SK-N-SH (cell line): ENCODE results near the gene VWA3B.
"Not testable (repeated sequence)": the region's sequence is repeated elsewhere in the genome, so short reads cannot be mapped to it uniquely, and the experiment has no call there.

Source experiments
- CTCF ChIP-seq: fragments of 200-600 bp; sonication (generic); IDR thresholded peaks from 2 replicates; pipeline ENCODE4 v1.6.1; 2017; ENCODE audit warnings: antibody characterized with exemption, mild to moderate bottlenecking, moderate library complexity
- ELF1 ChIP-seq: IDR thresholded peaks from 2 replicates; pipeline ENCODE4 v1.4.0; 2012
- EZH2phosphoT487 ChIP-seq: fragments of 200-600 bp; sonication (generic); IDR thresholded peaks from 2 replicates; pipeline ENCODE4 v1.6.1; 2017; ENCODE audit warnings: low read depth, mixed run types, mild to moderate bottlenecking, antibody characterized with exemption, moderate library complexity, borderline replicate concordance
- FOXM1 ChIP-seq: IDR thresholded peaks from 2 replicates; pipeline ENCODE4 v1.4.0; 2012; ENCODE audit warnings: low read depth, mild to moderate bottlenecking
- POLR2AphosphoS5 ChIP-seq: IDR thresholded peaks from 2 replicates; pipeline ENCODE4 v1.6.1; 2012; ENCODE audit warnings: low read depth, low read length
- RXRA ChIP-seq: IDR thresholded peaks from 2 replicates; pipeline ENCODE4 v1.4.0; 2012; ENCODE audit warnings: low read depth, mild to moderate bottlenecking, borderline replicate concordance
- SIN3A ChIP-seq: IDR thresholded peaks from 2 replicates; pipeline ENCODE4 v1.6.1; 2012; ENCODE audit warnings: low read depth, mild to moderate bottlenecking, low read length, moderate library complexity, borderline replicate concordance
- SMC3 ChIP-seq: IDR thresholded peaks from 2 replicates; pipeline ENCODE4 v1.6.1; 2012; ENCODE audit warnings: low read depth, low read length, improper control_type of control experiment
- TCF12 ChIP-seq: IDR thresholded peaks from 2 replicates; pipeline ENCODE4 v1.4.0; 2012
- TEAD4 ChIP-seq: IDR thresholded peaks from 2 replicates; pipeline ENCODE4 v1.4.0; 2012; ENCODE audit warnings: mild to moderate bottlenecking, borderline replicate concordance; ENCODE audit not compliant: insufficient read depth

- TF ChIP-seq TCF12, POLR2AphosphoS5, TEAD4, CTCF, RXRA, SMC3, EZH2phosphoT487, SIN3A, ELF1, FOXM1: not testable (repeated sequence)
Observed at GRCh38 chr2:98147900-98148299, 60.9 kb downstream of the VWA3B start.
